Gastrocnemius medialis (tissue), 4 donors: ENCODE measurements around the gene CAPZB.

ENCODE experiments used
- POLR2A ChIP-seq, 2 donors: fragments of 450-650 bp; IDR thresholded peaks; one replicate each; pipeline ENCODE4 v1.6.1; 2017; ENCODE audit warnings: antibody characterized with exemption in 2 of 2, mild to moderate bottlenecking in 2 of 2, moderate library complexity in 2 of 2
- TF ChIP-seq, protein P1 (sequence below), 5 experiments: fragments of 450-650 bp in 3 of 5; fragments of 200-600 bp in 2 of 5; sonication (generic) in 2 of 5; IDR thresholded peaks in 4 of 5; conservative IDR thresholded peaks in 1 of 5; 1 replicate in 4 of 5; 2 replicates in 1 of 5; pipeline ENCODE4 v1.5.1; 2016 to 2019; ENCODE audit warnings: antibody characterized with exemption in 5 of 5, mild to moderate bottlenecking in 3 of 5, moderate library complexity in 3 of 5

DNA sequence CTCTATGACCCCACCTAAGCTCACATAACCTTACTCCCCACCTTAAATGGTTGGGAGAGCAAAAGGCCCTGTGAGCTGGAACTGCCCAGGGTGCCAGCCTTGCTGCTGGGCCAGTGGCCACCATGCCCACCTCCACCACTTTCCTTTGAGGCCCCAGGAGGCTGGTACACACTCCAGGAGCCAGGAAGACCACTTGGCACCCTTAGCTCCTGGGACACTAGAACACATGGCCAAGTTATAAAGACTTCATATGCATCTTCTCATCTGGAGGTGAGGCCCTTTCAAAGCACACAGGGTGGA lies 21.9 kb downstream of the CAPZB start:
- TF ChIP-seq, protein P1, sequence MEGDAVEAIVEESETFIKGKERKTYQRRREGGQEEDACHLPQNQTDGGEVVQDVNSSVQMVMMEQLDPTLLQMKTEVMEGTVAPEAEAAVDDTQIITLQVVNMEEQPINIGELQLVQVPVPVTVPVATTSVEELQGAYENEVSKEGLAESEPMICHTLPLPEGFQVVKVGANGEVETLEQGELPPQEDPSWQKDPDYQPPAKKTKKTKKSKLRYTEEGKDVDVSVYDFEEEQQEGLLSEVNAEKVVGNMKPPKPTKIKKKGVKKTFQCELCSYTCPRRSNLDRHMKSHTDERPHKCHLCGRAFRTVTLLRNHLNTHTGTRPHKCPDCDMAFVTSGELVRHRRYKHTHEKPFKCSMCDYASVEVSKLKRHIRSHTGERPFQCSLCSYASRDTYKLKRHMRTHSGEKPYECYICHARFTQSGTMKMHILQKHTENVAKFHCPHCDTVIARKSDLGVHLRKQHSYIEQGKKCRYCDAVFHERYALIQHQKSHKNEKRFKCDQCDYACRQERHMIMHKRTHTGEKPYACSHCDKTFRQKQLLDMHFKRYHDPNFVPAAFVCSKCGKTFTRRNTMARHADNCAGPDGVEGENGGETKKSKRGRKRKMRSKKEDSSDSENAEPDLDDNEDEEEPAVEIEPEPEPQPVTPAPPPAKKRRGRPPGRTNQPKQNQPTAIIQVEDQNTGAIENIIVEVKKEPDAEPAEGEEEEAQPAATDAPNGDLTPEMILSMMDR (IDR thresholded peaks at IDR 0.05 in 4 of 5, conservative IDR thresholded peaks at IDR 0.05 in 1 of 5): no peak
- no peak for TF ChIP-seq POLR2A (IDR thresholded peaks at IDR 0.05)
